Stimulated activated CD4-positive, alpha-beta T cell treated with anti-CD3 and anti-CD28 coated beads, Interleukin-12 subunit alpha, Interleukin-12 subunit beta, amount 100 ng/mL, for 24 hours (primary cell): ENCODE results near the gene OR2T4.

Experiments
- DNase-seq, 2 experiments: peaks; one replicate each; pipeline ENCODE4 v3.0.0-alpha.2; 2020; ENCODE audit warnings: low read depth in 2 of 2

The OR2T4 gene, protein sequence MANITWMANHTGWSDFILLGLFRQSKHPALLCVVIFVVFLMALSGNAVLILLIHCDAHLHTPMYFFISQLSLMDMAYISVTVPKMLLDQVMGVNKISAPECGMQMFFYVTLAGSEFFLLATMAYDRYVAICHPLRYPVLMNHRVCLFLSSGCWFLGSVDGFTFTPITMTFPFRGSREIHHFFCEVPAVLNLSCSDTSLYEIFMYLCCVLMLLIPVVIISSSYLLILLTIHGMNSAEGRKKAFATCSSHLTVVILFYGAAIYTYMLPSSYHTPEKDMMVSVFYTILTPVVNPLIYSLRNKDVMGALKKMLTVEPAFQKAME

DNA sequence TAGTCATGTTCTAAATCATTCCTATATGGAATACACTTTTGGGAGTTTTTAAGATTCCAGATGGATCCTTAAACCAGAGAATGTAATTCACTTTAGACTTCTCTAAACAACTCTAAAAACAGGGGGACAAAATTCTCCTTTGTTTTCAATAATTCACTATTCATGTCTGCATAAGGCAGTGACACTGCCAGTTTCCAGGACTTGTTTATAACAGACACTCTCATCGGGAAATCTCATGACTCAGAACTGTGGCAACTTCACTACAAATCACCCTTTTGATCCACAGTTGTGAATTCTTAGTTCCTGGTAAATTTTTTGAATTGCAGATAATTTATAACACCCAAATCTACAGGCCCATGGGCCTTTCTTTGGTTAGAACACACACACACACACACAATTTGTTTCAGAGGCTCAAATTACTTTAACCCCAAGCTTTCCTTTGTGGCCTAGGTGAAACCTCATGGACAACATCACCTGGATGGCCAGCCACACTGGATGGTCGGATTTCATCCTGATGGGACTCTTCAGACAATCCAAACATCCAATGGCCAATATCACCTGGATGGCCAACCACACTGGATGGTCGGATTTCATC lies at the start of gene OR2T4:
TSS of gene OR2T4 (plus strand) at position 545 of the 595 bp plus-strand sequence. CDS start at position 545, 0 bp downstream.
- no peak for DNase-seq

DNA sequence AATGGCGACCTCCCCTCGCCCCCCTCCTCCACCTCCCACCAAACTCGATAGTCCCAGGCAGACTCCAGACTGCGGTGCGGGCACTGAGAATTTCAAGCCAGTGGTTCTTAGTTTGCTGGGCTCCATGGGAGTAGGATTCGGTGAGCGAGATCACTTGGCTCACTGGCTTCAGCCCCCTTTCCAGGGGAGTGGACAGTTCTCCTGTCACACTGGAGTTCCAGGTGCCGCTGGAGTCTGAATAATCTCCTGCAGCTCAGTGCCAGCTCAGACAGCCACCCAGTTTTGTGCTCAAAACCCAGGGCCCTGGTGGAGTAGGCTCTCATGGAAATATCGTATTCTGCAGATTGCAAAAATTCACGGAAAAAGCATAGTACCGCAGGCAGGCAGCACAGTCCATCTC lies 44.7 kb upstream of the OR2T4 start:
- DNase-seq: no peak

DNA sequence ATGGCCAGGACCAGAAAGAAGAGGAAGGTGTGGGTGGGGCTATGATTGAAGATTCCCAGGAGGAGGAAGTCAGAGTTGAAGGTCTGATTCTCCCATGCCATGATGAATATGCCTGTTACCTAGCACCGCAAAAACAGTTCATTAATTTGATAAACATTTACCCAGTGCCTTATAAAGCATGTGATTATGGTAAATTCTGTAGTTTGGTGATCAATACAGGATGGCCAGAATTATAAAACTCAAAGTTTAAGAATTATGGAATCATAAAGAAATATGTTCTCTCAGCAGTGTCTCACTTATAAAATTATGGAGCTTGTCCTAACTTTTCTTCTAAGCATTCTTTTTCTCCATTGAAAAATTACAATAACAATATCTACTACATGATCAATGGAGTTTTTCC lies 37.0 kb upstream of the OR2T4 start, which contains the start of gene OR2M7:
TSS of gene OR2M7 (minus strand) at position 101 of the 400 bp plus-strand sequence. CDS start at position 101, 0 bp downstream.
- DNase-seq: no peak

DNA sequence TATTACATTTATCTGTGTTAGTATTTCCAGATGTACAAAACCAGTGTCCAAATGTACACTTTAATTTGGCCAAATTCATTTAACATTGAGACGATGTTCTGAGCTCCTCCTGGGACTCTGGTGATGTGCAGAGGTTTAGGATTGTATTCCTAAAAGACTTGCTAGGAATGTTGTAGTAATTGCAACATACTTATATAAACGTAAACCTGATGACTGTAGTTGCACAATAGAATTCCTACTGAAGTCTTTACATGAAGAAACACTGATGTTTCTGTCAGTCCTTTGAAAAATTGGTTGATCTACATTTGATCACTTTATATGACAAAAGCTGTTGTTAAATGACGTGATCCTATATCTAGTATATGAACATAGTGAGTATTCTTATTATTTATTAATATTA lies 18.0 kb upstream of the OR2T4 start:
- no peak for DNase-seq

DNA sequence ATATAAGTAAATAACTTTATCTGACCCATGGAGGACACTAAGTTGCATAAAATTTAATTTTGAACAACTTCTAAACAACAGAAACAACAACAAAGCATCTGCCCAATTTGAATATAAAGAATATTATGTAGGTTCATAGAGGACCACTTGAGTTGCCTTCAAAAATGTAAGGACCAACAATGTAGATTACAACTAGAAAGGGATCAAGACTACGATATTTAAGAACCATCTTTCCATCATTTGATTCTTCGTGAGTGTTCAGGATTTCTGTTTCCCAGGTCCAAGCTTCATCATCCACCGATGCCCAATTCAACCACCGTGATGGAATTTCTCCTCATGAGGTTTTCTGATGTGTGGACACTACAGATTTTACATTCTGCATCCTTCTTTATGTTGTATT lies 13.0 kb upstream of the OR2T4 start, which contains the start of gene OR14C36:
TSS of gene OR14C36 (plus strand) at position 301 of the 400 bp plus-strand sequence. CDS start at position 301, 0 bp downstream.
- DNase-seq: no peak

DNA sequence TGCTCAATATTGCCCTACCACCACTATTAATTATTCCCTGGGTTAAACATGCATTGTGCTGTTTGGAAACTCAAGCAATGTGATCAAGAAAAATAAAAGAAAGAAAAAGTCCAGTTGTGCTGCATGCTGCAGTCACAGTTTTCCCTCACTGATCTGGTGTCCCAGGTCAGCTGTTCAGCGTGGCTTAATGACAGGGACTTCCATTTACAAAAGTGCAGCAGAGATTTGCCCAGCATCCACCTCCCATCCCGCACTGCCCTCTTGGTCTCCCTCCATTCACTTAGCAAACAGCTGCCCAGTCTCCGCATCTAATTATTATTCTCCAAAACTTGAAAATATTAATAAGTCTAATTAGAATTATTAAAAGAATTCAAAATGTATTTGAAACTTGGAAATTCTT lies 2.0 kb upstream of the OR2T4 start:
- DNase-seq: no peak

DNA sequence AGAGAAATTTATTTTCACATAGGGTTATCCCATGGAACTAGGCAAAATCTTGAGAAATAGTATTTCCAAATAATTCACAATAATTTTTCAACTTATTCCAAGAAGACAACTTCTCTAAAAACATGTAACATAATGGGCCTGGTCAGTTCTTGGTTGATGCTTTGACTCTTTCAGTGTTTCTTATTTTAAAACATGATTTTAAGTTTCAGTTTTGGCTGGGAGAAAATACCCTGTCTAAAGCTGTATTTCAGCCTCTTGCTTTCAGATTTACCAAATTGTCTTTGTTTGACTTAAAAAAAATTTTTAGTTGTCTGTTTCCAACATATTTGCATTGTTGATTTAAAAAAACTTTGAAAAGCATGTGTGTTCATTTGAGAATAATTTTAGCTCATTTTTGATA lies 5.1 kb downstream of the OR2T4 start:
- DNase-seq: no peak

DNA sequence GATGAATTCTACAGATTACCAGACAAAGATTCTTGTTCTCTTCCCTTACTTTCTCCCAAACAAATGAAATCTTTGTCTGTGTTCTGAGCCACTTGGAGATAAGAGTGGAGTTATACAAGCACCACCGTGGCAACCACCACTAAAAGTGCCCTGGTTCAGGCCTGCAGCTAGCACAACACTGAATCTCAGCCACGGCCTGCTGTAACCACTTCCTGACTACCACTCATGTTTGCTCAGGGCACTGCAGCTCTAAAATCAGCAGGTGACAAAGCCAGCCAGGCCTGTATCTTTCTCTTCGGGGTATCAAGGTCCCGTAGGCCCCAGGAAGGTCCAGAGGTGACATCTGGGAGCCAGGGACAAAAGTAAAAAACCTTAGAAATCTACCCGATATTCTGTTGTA lies 10.9 kb downstream of the OR2T4 start:
- DNase-seq: no peak

DNA sequence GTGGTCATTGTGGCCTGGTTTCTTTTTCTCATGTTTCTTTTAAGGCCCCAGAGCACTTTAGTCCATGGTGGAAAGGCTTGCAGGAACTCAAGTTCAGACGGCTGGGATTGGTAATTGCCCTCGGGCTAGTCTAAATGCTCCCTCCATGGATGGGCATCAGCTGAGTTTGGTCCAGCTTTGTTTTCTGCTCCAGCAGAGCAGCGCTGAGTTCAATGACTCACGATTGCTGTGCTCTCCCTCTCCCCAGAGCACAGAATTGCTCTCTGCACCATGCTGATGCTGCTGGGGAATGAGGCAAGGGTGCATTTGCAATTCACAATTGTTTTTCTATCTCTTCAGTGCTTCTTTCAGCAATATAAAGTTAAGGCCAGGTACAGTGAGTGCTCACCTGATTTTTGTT lies 12.3 kb downstream of the OR2T4 start:
- DNase-seq: no peak

DNA sequence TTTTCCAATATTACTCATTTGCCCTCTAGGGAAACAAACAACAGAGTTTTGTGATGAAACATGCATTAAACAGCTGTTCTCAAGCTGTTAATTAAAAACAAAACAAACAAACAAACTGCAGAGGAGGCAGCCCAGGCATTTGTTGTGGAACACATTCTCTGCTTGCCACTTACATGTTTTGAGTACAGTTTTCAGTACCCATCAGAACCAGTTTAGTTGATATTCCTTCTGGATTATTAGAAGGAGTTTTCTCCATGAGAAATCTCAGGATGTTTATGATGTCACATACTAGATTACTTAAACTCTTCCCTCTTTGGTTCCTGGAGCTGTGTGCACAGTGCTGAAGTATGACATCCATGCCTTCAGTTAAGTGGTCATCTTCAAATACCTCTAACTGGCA lies 14.0 kb downstream of the OR2T4 start, which contains the start of gene OR2T6:
TSS of gene OR2T6 (plus strand) at position 301 of the 400 bp plus-strand sequence. CDS start 11,863 bp downstream, outside the sequence.
- DNase-seq: no peak

DNA sequence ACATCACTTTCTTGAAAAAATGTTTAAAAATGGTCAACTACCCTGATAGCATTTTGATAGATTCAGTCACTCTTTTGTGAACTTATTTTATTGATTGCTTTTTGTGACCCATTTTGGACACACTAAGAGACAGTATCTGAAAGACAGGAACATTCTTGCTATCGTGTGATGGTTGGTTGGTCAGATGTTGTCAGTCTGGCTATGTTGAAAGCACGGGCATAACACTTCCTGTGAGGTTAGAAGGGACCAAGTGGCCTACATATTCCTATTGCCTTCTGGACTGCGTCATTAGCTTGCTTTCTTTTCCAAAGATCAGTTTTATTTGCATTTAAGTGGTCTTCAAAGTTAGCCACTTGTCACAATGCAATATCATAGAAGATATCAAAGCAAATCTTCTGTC lies 15.5 kb downstream of the OR2T4 start:
- DNase-seq: no peak

DNA sequence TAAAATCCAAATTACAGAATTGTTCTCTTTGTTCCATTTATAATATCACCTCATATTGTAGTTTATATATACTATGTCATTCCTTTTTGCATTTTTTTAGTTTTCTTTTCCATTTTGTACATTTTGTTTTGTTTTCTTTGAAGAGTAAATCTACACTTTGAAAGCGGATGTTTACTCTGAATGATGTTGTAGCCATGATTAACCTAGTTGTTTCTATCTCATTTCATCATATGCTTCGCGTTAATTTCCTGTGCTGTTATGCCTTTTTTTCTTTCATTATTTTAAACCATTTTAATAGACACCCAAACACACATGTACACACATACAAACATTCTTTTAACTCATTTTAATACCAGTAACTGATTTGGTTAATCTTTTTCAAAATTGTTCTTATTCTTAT lies 19.4 kb downstream of the OR2T4 start:
- DNase-seq: no peak

DNA sequence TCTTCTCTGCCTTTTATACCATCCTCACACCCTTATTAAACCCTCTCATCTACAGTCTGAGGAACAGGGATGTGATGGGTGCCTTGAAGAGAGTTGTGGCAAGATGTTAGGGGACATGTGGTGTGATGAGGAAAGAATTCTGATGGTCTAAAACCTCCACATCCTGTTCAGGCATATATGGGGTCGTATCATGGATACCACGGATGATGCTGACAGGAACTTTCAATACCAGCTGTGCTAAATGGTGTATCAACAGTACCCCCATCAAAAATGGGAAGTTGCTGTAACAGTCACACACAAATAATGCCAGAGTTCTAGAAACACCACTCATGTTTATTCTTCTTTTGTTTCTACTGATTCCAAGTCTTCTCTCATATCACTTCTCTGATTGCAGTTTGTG lies 27.0 kb downstream of the OR2T4 start:
- DNase-seq: no peak

DNA sequence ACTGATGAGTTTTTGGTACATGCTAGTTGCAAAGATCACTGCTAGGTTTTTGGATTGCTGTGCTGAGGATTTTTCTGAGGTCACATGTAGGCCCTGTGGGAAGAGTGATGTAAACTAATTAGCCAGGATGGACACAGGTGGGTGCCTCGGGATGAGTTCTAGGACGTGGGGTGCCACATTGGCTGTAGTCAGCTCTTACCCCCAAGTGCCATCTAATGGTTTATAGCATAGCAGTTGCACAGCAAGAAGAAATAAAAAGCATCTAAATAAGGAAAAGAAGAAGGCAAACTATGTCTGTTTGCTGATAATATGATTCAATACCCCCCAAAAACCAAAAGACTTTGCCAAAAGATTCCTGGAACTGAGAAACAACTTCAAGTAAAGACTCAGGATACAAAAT lies 31.6 kb downstream of the OR2T4 start:
- DNase-seq: no peak

DNA sequence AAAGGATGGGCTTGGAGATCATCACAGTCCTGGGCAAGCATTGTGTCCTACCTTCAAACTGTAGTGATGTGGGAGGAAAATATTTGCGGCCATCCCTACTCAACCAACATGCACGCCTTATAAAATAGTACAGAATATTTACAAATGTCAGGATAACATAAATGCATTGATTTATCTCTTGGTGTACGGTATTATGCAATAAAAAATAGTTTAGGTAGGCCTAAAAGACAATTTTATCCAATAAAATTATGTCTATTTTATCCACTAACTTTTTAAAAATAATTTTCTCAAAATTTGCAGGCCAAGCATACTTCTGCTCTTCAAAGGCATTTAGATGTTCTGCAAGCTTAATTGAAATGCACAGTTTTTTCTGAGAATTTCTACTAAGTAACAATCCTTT lies 41.3 kb downstream of the OR2T4 start, which contains the start of gene OR2T1:
TSS of gene OR2T1 (plus strand) at position 301 of the 400 bp plus-strand sequence. CDS start 3,100 bp downstream, outside the sequence.
- no peak for DNase-seq

DNA sequence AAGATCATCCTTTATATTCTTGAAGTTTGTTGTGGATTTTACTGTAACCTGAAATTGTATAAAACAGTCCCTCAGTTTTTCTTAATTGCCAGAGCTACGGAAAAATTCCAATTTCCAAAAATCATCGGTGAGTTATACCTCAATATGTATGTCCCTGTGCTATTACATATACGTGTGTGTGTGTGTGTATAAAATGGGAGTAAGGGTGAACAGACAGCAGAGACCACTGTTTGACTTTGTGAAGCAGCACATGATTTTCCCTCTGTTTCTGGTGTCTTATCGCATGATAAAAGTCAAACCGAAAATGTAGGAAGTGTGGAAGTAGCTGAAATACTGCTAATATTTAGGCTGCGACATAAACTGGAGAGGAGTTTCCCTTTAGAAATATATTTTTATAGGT lies 42.6 kb downstream of the OR2T4 start:
- peak in 1 of 2 experiments; percentile 1 for DNase-seq

DNA sequence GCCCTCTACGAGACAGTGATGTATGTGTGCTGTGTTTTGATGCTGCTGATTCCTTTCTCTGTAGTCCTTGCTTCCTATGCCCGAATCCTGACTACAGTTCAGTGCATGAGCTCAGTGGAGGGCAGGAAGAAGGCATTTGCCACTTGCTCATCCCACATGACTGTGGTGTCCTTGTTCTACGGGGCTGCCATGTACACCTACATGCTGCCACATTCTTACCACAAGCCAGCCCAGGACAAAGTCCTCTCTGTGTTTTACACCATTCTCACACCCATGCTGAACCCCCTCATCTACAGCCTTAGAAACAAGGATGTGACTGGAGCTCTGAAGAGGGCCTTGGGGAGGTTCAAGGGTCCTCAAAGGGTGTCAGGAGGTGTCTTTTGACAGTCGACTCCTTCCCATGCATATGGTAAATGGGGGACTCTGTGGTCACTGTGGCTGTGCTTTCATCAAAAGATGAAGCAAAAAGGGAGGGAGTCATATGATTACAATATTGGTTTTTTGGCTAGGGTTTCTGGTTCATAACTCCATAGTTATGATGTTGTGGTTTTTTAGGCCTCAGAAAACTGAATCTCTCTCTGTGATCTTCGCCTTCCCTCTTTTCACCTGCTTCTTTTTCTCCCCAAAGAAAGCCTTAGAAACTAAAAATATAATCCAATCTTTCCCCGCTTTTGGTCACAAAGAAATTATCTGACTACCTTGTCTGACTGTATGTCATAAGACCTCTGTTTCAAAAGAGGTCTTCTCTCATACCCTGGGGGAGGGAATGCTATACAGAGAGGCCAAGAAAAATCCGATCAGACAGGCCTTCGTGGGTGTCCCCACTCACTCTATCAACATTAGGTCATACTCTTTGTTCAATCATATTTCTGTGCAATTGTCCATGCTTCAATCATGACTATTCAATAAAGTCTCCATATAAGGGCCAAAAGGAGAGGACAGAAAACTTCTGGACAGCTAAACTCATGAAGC lies 45.5 kb downstream of the OR2T4 start:
- no peak for DNase-seq
